Tibial nerve (tissue), 4 donors: Measurements from ENCODE around the gene SFXN3. TPM values are rescaled to one million over a fixed set of nuclear protein-coding genes. Genes with fewer than 3 reads are reported as not detected.

ENCODE experiments used
- DNase-seq, 2 donors: peaks; one replicate each; pipeline ENCODE4 v3.0.0-alpha.2; 2019; ENCODE audit warnings: low spot score in 2 of 2
- H3K27ac ChIP-seq, 4 donors: fragments of 200-600 bp; sonication (generic) in 3 of 4; one replicate each; pipeline ENCODE4 v1.5.1; 2017 to 2019; ENCODE audit warnings: mild to moderate bottlenecking in 1 of 4
- H3K27me3 ChIP-seq, 2 donors: fragments of 200-600 bp; sonication (generic) in 1 of 2; one replicate each; pipeline versions ENCODE4 v1.5.1 to v1.6.0; 2017 to 2019
- H3K36me3 ChIP-seq, 3 donors: fragments of 200-600 bp; sonication (generic); one replicate each; pipeline ENCODE4 v1.5.1; 2018 to 2019
- H3K4me1 ChIP-seq, 4 donors: fragments of 200-600 bp; sonication (generic) in 3 of 4; one replicate each; pipeline ENCODE4 v1.5.1; 2017 to 2019
- H3K4me3 ChIP-seq, 4 donors: fragments of 200-600 bp; sonication (generic) in 3 of 4; one replicate each; pipeline ENCODE4 v1.5.1; 2017 to 2019; ENCODE audit warnings: mild to moderate bottlenecking in 1 of 4, moderate library complexity in 1 of 4
- H3K9me3 ChIP-seq, 4 donors: fragments of 200-600 bp; sonication (generic) in 3 of 4; one replicate each; pipeline ENCODE4 v1.5.1; 2017 to 2019
- CTCF ChIP-seq, 5 experiments: fragments of 200-600 bp in 3 of 5; fragments of 450-650 bp in 2 of 5; sonication (generic) in 3 of 5; IDR thresholded peaks; one replicate each; pipeline ENCODE4 v1.5.1; 2016 to 2019; ENCODE audit warnings: antibody characterized with exemption in 5 of 5, mild to moderate bottlenecking in 3 of 5, moderate library complexity in 2 of 5
- EP300 ChIP-seq, 2 donors: sonication (generic); formaldehyde crosslinking; IDR thresholded peaks; one replicate each; pipeline ENCODE4 v1.6.1; 2017; ENCODE audit warnings: antibody characterized with exemption in 2 of 2, mild to moderate bottlenecking in 1 of 2
- POLR2A ChIP-seq, 2 donors: fragments of 450-650 bp; IDR thresholded peaks; one replicate each; pipeline ENCODE4 v1.6.1; 2017; ENCODE audit warnings: antibody characterized with exemption in 2 of 2, mild to moderate bottlenecking in 2 of 2, moderate library complexity in 2 of 2
- WGBS, 2 donors: methylation state at CpG; one replicate each; pipeline ENCODE4 v1.1.5; 2018; 5-methylcytosine and 5-hydroxymethylcytosine counted together
- total RNA-seq, 4 donors: library from RNA; depleted of rRNA; stranded (reverse); fragments of >200 nt; gene quantifications; one replicate each; pipeline ENCODE4 v1.1.0, GENCODE V29; 2016

Gene SFXN3
- total RNA-seq, 4 donors from 2014 or later = 77.4 to 181 (median 106) TPM

GRCh38 chr10:101056365-101057151 lies 25.5 kb downstream of the SFXN3 start:
- DNase-seq = no peak
- Histone ChIP-seq H3K9me3 (no peaks in the 10 kb centered on the region), H3K27me3 (peaks cover 0 to 11% of the 10 kb centered on the region in 2 donors), H3K27ac (no peak overlapping the region), H3K36me3 (no peaks in the 10 kb centered on the region), H3K4me1 (peaks cover 0 to 15% (median 7%) of the 10 kb centered on the region in 4 donors), H3K4me3 (no peak overlapping the region)
- WGBS, 2 donors = 92% methylated on average over 4 of the region's 4 CpGs
- no peak for TF ChIP-seq CTCF (IDR thresholded peaks at IDR 0.05)
- TF ChIP-seq POLR2A (IDR thresholded peaks at IDR 0.05) = no peak
- no peak for TF ChIP-seq EP300 (IDR thresholded peaks at IDR 0.05)

GRCh38 chr10:101060036-101060950 lies 29.3 kb downstream of the SFXN3 start:
- Histone ChIP-seq H3K27me3 (peaks cover 0 to 6% of the 10 kb centered on the region in 2 donors), H3K4me1 (peaks cover 0 to 48% (median 28%) of the 10 kb centered on the region in 4 donors), H3K27ac (peak overlapping the region; percentile 93 to 99 (median 97)), H3K36me3 (no peaks in the 10 kb centered on the region), H3K4me3 (peak overlapping the region; percentile 74 to 87 (median 82)), H3K9me3 (no peaks in the 10 kb centered on the region)
- peak; percentile 77 to 88 (median 82) for TF ChIP-seq CTCF (IDR thresholded peaks at IDR 0.05)
- TF ChIP-seq EP300 (IDR thresholded peaks at IDR 0.05) = peak in 1 of 2 donors; percentile 62
- no peak for TF ChIP-seq POLR2A (IDR thresholded peaks at IDR 0.05)
- DNase-seq = peak; percentile 86 to 95
- 0 to 1% methylated on average over 37 of the region's 37 CpGs for WGBS, 2 donors

- peak overlapping the region; percentile 74 to 87 (median 82) for H3K4me3 ChIP-seq
- no peaks in the 10 kb centered on the region for H3K9me3 ChIP-seq
- peaks cover 0 to 56% (median 32%) of the 10 kb centered on the region in 4 donors for H3K4me1 ChIP-seq
- WGBS, 2 donors = 1 to 2% methylated on average over 26 to 39 of the region's 67 CpGs
- DNase-seq = peak; percentile 88 to 89
- peak overlapping the region; percentile 93 to 99 (median 97) for H3K27ac ChIP-seq
- peaks cover 0 to 6% of the 10 kb centered on the region in 2 donors for H3K27me3 ChIP-seq
- H3K36me3 ChIP-seq = no peaks in the 10 kb centered on the region
- TF ChIP-seq POLR2A (IDR thresholded peaks at IDR 0.05) (peak in 1 of 2 donors; percentile 53), CTCF (IDR thresholded peaks at IDR 0.05) (peak in 2 of 5 experiments; percentile 7 to 23), EP300 (IDR thresholded peaks at IDR 0.05) (peak; percentile 48 to 86)
Observed at GRCh38 chr10:101060951-101061623, 30.1 kb downstream of the SFXN3 start.

GRCh38 chr10:101061624-101062231 lies 30.7 kb downstream of the SFXN3 start, which contains the start of gene KAZALD1:
Gene KAZALD1, plus strand, starts transcription at chr10:101061989. Its CDS starts 604 bp downstream, at chr10:101062593.
- Histone ChIP-seq H3K36me3 (no peaks in the 10 kb centered on the region), H3K27ac (peak within 1 kb of the TSS; percentile 93 to 99 (median 97))
- DNase-seq = no peak

More at GRCh38 chr10:101061624-101062231, 30.7 kb downstream of the SFXN3 start, which contains the start of gene KAZALD1:
- Histone ChIP-seq H3K9me3 (no peaks in the 10 kb centered on the region), H3K4me3 (peak within 1 kb of the TSS; percentile 74 to 87 (median 82)), H3K27me3 (peaks cover 0 to 6% of the 10 kb centered on the region in 2 donors), H3K4me1 (peaks cover 0 to 62% (median 37%) of the 10 kb centered on the region in 4 donors)
- TF ChIP-seq POLR2A (IDR thresholded peaks at IDR 0.05) (no peak), EP300 (IDR thresholded peaks at IDR 0.05) (no peak), CTCF (IDR thresholded peaks at IDR 0.05) (no peak)
- WGBS, 2 donors = 19 to 22% methylated on average over 31 of the region's 31 CpGs
